ENCODE data around the gene SNRNP40.

Gene SNRNP40

DNA sequence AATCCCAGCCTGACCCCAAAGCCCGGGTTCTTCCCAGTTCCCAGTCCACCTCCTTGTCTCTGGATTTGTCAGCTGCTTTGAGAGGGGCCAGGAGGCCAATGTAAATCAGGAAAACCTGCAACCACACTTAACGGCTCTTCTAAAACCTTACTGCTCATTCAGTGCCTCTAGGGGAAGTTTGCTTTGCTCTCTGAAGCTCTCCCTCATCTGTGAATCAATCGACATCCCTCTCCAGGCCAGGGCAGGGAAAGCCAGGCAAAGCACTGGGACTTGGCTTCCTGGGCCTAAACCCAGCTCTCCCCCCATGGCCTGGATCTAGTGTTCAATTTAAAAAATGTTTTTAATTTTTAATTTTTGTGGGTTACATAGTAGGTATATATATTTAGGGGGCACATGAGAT, 66.2 kb downstream of the SNRNP40 start:
- no peak for DNase-seq (ENCODE audit: low read depth)

GRCh38 chr1:31228986-31229385, 67.6 kb downstream of the SNRNP40 start:
- no peak for DNase-seq (ENCODE audit: low read depth)

DNA sequence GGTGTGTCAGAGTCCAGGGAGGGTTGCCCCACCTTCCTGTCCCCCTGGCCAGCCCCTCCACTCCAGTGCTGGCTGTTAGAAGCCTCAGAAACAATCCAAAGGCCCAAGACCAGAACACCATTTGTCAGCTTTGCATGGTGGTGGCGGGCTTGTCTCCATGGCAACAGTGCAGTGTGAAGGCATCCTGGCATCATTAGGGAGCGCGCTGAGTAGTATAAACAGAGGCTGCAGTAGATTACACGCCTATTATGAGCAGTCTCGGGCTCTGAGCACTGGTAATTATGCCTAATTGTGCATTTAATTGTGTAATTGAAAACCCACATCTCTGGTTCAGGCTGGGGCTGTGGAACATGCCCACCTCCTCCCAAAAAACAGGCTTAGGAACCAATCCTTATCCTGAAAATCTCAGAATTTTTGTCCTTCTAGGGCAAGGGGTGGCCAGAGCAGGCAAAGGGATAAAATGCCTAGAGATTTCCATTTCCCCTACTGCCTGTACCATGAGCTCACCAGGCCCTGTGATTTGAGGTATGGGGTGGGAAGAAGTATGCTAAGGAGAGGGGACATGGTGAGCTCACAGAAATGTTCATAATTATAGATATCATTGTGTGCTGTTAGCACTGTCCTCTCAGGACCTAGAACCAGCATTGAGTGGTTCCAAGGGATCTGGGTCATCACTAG, 68.6 kb downstream of the SNRNP40 start:
- DNase-seq (ENCODE audit: low read depth), result no peak

GRCh38 chr1:31224068-31224467, 72.5 kb downstream of the SNRNP40 start:
- no peak for DNase-seq (ENCODE audit: low read depth)

GRCh38 chr1:31222176-31222575, 74.4 kb downstream of the SNRNP40 start:
- DNase-seq (ENCODE audit: low read depth), result no peak

GRCh38 chr1:31221072-31221471, 75.5 kb downstream of the SNRNP40 start:
- DNase-seq (ENCODE audit: low read depth), result no peak

DNA sequence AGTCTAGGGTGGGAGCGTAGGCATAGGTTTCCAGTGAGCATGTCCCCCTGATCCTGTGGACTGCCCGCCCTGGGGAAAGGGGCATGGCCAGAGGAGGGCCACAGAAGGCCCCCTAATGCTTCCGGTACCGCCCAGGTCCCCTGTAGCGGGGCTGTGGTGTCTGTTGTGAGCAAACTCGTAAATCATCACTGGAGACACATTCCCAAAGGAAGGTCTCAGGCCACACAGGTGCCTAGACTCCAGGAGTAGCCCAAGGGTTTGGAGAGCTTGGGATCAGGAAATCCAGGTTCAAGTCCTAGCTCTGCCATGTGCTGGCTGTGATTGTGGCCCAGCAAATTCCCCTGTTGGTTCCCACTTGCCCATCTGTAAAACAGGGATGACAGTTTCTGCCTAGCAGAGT, 77.1 kb downstream of the SNRNP40 start:
- no peak for DNase-seq (ENCODE audit: low read depth)

DNA sequence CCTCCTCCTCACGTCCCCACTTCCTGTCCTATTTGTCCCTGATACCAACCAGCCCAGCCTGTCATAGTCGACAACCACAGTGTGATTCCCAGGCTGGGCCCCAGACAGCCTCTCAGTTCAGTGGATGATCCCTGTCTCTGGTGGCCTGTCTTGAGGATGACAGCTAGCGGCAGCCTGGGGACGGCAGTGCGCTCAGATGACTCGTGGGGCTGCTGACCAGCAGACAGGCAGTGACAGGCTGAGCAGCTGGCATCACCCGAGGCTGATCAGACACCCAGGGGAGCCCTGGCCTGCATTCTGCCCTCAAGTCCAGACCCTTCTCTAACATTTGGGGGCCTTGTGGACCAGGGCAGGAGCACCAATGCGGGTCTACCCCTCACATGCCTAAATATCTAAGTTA, 77.9 kb downstream of the SNRNP40 start:
- DNase-seq (ENCODE audit: low read depth), result no peak

GRCh38 chr1:31216016-31216415, 80.6 kb downstream of the SNRNP40 start:
- no peak for DNase-seq (ENCODE audit: low read depth)

GRCh38 chr1:31215065-31215570, 81.5 kb downstream of the SNRNP40 start:
- no peak for DNase-seq (ENCODE audit: low read depth)

DNA sequence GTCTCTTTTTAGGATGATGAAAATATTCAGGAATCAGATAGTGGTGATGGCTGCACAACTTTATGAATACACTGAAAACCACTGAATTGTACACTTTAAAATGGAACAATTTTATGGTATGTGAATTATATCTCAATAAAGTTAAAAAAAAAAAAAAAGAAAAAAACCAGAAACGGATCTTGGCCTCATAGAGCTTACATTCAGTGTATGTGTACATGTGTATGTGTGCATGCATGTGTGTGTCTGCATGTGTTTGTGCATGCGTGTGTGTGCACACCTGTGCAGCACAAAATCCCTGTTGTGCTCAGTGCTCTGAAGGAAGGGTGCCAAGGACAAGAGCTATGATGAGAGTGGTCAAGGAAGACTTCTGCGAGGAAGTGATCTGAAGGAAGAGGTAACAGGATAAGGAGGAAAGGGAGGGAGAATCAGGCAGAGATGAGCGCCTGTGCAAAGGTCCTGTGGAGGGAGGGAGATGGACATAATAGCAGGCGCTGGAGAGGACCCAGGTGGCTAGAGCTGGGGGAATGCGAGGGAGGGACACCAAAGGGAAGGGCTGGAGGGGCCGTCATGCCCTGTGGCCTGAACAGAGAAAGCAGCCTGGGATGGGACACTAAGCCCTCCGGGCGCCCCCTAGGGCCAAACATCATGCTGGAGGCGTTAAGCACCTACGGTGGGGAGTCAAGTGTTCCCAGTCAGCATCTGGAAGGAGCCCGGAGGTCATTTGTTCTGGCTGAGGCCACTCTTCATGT, 82.1 kb downstream of the SNRNP40 start:
- DNase-seq (ENCODE audit: low read depth), result no peak
